ENCODE data around the gene OPRM1.
A peak's percentile ranks its signal among the peaks of the same experiment; 100 is the strongest.

OPRM1 gene

DNA sequence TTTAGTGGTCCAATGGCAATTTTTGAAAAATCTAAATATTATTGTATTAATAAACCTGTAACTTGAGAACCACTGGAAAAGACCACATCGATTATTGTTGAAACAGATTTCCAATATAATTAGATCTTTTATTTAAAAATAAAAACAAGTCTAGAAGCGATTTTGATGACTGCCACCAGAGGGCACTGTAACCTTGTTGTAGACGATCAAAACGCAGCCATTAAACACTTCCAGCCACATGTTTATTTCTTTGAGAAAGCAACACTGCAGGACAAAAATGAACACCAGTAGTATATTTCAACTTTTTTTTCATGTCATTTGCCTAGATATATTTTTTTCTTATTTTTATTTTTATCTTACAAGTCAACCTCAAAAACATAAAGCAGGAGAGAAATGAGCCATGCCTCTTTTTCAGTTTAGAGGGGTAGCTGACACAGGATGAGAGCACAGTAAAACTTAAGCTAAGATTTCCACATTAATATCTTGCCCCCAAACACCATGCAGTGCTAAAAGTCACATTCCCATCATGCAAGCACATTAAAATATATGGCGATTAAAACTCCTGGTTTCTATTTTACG, 115.4 kb downstream of the OPRM1 start:
- no peak overlapping the region for H3K4me3 ChIP-seq (ENCODE audit: low read length)
- TF ChIP-seq, protein P1, sequence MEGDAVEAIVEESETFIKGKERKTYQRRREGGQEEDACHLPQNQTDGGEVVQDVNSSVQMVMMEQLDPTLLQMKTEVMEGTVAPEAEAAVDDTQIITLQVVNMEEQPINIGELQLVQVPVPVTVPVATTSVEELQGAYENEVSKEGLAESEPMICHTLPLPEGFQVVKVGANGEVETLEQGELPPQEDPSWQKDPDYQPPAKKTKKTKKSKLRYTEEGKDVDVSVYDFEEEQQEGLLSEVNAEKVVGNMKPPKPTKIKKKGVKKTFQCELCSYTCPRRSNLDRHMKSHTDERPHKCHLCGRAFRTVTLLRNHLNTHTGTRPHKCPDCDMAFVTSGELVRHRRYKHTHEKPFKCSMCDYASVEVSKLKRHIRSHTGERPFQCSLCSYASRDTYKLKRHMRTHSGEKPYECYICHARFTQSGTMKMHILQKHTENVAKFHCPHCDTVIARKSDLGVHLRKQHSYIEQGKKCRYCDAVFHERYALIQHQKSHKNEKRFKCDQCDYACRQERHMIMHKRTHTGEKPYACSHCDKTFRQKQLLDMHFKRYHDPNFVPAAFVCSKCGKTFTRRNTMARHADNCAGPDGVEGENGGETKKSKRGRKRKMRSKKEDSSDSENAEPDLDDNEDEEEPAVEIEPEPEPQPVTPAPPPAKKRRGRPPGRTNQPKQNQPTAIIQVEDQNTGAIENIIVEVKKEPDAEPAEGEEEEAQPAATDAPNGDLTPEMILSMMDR (IDR thresholded peaks at IDR 0.05; ENCODE audit: low read depth, low read length, poor library complexity, severe bottlenecking): peak; percentile 41
- no peak for TF ChIP-seq EZH2phosphoT487 (IDR thresholded peaks at IDR 0.05; ENCODE audit: borderline replicate concordance, low read length)
- no peaks in the 10 kb centered on the region for H3F3A ChIP-seq (ENCODE audit: control insufficient read depth, insufficient read depth)
- H3K27ac ChIP-seq (ENCODE audit: low read depth, low read length): no peak overlapping the region
- peaks cover 5% of the 10 kb centered on the region; the same call in 1 of the 2 replicates for H3K27me3 ChIP-seq (ENCODE audit: control insufficient read depth, low read length)
- no peaks in the 10 kb centered on the region for H3K36me3 ChIP-seq (ENCODE audit: control insufficient read depth, low read length)
- no peaks in the 10 kb centered on the region for H4K20me1 ChIP-seq (ENCODE audit: control insufficient read depth, insufficient read depth, low read depth, low read length)
- no peaks in the 10 kb centered on the region for H3K79me2 ChIP-seq (ENCODE audit: control insufficient read depth, low read length)
- no peaks in the 10 kb centered on the region for H3K4me1 ChIP-seq (ENCODE audit: control insufficient read depth, low read length)
- H3K9me2 ChIP-seq (replicated peaks; ENCODE audit: control insufficient read depth, low read length): no peaks in the 10 kb centered on the region; the same call in 1 of the 2 replicates
- no peak overlapping the region for H3K4me2 ChIP-seq (ENCODE audit: low read length)
- H3K9me3 ChIP-seq (ENCODE audit: control insufficient read depth, insufficient read depth, low read length): no peaks in the 10 kb centered on the region

DNA sequence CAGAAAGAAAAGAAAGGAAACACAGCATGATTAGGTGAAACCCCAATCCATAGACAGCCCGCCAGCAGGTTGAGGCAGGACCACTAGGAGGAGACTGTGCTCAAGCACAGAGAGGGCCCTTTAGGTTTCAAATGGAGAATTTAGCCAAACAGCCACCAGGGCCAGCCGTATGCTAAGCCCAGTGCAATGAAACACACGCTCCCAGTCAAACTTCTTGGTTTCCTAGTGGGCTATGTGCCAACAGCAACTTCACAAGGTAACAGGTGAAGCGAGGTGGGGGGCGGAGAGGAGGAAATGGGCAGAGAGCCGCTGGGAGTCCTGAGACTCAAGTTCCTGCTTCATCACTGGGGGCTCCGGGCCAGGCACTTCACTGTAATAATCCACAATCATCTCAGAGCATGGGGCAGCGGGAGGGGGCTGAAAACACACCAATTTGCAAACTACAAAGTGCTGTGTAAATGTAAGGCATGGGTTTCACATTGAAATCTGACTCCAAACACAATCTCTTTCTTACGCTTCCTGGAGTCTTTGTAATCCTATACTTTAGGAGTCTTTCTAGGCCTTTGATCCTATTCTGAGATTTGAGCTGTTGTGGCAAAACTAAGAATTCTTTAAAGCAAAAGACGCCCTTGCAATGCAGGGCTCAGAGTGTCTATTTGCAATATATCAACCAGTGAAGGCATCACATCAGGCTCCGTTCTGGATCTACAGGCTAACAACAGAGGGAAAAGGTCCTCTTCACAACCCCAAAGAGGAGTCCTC, 117.3 kb downstream of the OPRM1 start:
- H3K79me2 ChIP-seq (ENCODE audit: control insufficient read depth, low read length): no peaks in the 10 kb centered on the region
- no peaks in the 10 kb centered on the region for H3F3A ChIP-seq (ENCODE audit: control insufficient read depth, insufficient read depth)
- no peaks in the 10 kb centered on the region for H3K9me3 ChIP-seq (ENCODE audit: control insufficient read depth, insufficient read depth, low read length)
- no peaks in the 10 kb centered on the region for H4K20me1 ChIP-seq (ENCODE audit: control insufficient read depth, insufficient read depth, low read depth, low read length)
- H3K4me3 ChIP-seq (ENCODE audit: low read length): no peak overlapping the region
- no peaks in the 10 kb centered on the region for H3K4me1 ChIP-seq (ENCODE audit: control insufficient read depth, low read length)
- H3K27me3 ChIP-seq (ENCODE audit: control insufficient read depth, low read length): peaks cover 5% of the 10 kb centered on the region; the same call in 1 of the 2 replicates
- no peak overlapping the region for H3K27ac ChIP-seq (ENCODE audit: low read depth, low read length)
- TF ChIP-seq, protein P1 (IDR thresholded peaks at IDR 0.05; ENCODE audit: low read depth, low read length, poor library complexity, severe bottlenecking): peak; percentile 55
- TF ChIP-seq EZH2phosphoT487 (IDR thresholded peaks at IDR 0.05; ENCODE audit: borderline replicate concordance, low read length): no peak
- H3K4me2 ChIP-seq (ENCODE audit: low read length): no peak overlapping the region
- no peaks in the 10 kb centered on the region for H3K36me3 ChIP-seq (ENCODE audit: control insufficient read depth, low read length)
- H3K9me2 ChIP-seq (replicated peaks; ENCODE audit: control insufficient read depth, low read length): no peaks in the 10 kb centered on the region; the same call in 1 of the 2 replicates

DNA sequence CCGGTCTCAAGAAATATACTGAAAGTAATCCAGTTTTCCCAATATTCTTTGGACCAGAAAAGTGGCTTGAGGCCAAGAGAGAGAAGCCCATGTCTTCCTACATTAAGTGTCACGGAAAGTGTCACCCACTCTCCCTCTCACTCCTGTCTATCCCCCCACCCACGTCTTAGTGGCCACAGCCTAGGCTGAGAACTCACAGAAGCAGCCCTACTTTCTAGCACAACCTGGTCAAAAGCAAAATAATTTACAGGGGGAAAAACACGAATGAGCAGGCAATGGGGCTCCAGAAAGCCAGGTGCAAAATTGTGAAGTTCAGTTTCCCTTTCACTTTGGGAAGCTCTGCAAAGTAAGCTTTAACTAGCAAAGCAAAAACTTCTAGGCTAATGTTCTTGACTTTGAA, 118.0 kb downstream of the OPRM1 start:
- Histone ChIP-seq H3K27ac (ENCODE audit: low read depth, low read length) (no peak overlapping the region), H4K20me1 (ENCODE audit: control insufficient read depth, insufficient read depth, low read depth, low read length) (no peaks in the 10 kb centered on the region), H3K4me3 (ENCODE audit: low read length) (no peak overlapping the region), H3K79me2 (ENCODE audit: control insufficient read depth, low read length) (no peaks in the 10 kb centered on the region), H3K9me2 (replicated peaks; ENCODE audit: control insufficient read depth, low read length) (no peaks in the 10 kb centered on the region; the same call in 1 of the 2 replicates), H3K36me3 (ENCODE audit: control insufficient read depth, low read length) (no peaks in the 10 kb centered on the region), H3K27me3 (ENCODE audit: control insufficient read depth, low read length) (peaks cover 5% of the 10 kb centered on the region; the same call in 1 of the 2 replicates), H3K4me2 (ENCODE audit: low read length) (no peak overlapping the region), H3K4me1 (ENCODE audit: control insufficient read depth, low read length) (no peaks in the 10 kb centered on the region), H3K9me3 (ENCODE audit: control insufficient read depth, insufficient read depth, low read length) (no peaks in the 10 kb centered on the region), H3F3A (ENCODE audit: control insufficient read depth, insufficient read depth) (no peaks in the 10 kb centered on the region)
- TF ChIP-seq EZH2phosphoT487 (IDR thresholded peaks at IDR 0.05; ENCODE audit: borderline replicate concordance, low read length): no peak
- TF ChIP-seq, protein P1 (IDR thresholded peaks at IDR 0.05; ENCODE audit: low read depth, low read length, poor library complexity, severe bottlenecking): no peak
